GM12872 (cell line): ENCODE results near the gene BAG1.

Experiments
- CTCF ChIP-seq: IDR thresholded peaks from 3 replicates; pipeline ENCODE4 v1.5.1; 2011; ENCODE audit warnings: low read depth, mild to moderate bottlenecking, low read length, moderate library complexity; ENCODE audit not compliant: insufficient read depth

BAG1 gene

GRCh38 chr9:33254211-33254610, 10.3 kb downstream of the BAG1 start:
- no peak for TF ChIP-seq CTCF

GRCh38 chr9:33250458-33250995, 14.0 kb downstream of the BAG1 start:
- no peak for TF ChIP-seq CTCF

- TF ChIP-seq CTCF, result no peak
These were observed 14.5 kb downstream of the BAG1 start for GRCh38 chr9:33249983-33250382.

GRCh38 chr9:33249087-33249658, 15.3 kb downstream of the BAG1 start:
- TF ChIP-seq CTCF, result no peak

GRCh38 chr9:33248606-33249005, 15.9 kb downstream of the BAG1 start:
- no peak for TF ChIP-seq CTCF

GRCh38 chr9:33246269-33246860, 18.1 kb downstream of the BAG1 start:
- TF ChIP-seq CTCF, result no peak

GRCh38 chr9:33245341-33245740, 19.2 kb downstream of the BAG1 start:
- no peak for TF ChIP-seq CTCF
